Spleen (tissue), 11 donors: ENCODE data around the gene ABRAXAS1. TPM values are rescaled to one million over a fixed set of nuclear protein-coding genes. Genes with fewer than 3 reads are reported as not detected.
A peak's percentile ranks its signal among the peaks of the same experiment; 100 is the strongest.
"Not testable (repeated sequence)": the region's sequence is repeated elsewhere in the genome, so short reads cannot be mapped to it uniquely, and the experiment has no call there.

ENCODE experiments used
- DNase-seq: peaks from one replicate; pipeline ENCODE4 v3.0.0-alpha.2; 2020
- H3K27ac ChIP-seq, 8 donors: fragments of 200-600 bp; sonication (generic) in 7 of 8; 1 replicate in 4 of 8; 2 replicates in 4 of 8; pipeline versions ENCODE4 v1.5.0 to v1.8.0; 2016 to 2021; ENCODE audit warnings: inconsistent platforms in 4 of 8, mild to moderate bottlenecking in 4 of 8, moderate library complexity in 1 of 8
- H3K27me3 ChIP-seq, 7 donors: fragments of 200-600 bp; sonication (generic) in 6 of 7; replicated peaks in 1 of 7; 1 replicate in 4 of 7; 2 replicates in 3 of 7; pipeline versions ENCODE4 v1.5.0 to v1.8.0; 2016 to 2021; ENCODE audit warnings: inconsistent platforms in 3 of 7, mild to moderate bottlenecking in 1 of 7
- H3K36me3 ChIP-seq, 6 donors: fragments of 200-600 bp; sonication (generic) in 5 of 6; 1 replicate in 4 of 6; 2 replicates in 2 of 6; pipeline versions ENCODE4 v1.5.0 to v1.8.0; 2016 to 2021; ENCODE audit warnings: inconsistent platforms in 2 of 6
- H3K4me1 ChIP-seq, 6 donors: fragments of 200-600 bp; sonication (generic) in 5 of 6; 1 replicate in 3 of 6; 2 replicates in 3 of 6; pipeline versions ENCODE4 v1.5.0 to v1.8.0; 2016 to 2021; ENCODE audit warnings: inconsistent platforms in 3 of 6
- H3K4me3 ChIP-seq, 8 donors: fragments of 200-600 bp; sonication (generic) in 7 of 8; 1 replicate in 4 of 8; 2 replicates in 4 of 8; pipeline versions ENCODE4 v1.5.0 to v1.8.0; 2016 to 2021; ENCODE audit warnings: inconsistent platforms in 4 of 8, mild to moderate bottlenecking in 4 of 8, moderate library complexity in 2 of 8
- H3K9me3 ChIP-seq, 8 donors: fragments of 200-600 bp; sonication (generic) in 7 of 8; 1 replicate in 4 of 8; 2 replicates in 4 of 8; pipeline versions ENCODE4 v1.5.0 to v1.8.0; 2016 to 2021; ENCODE audit warnings: inconsistent platforms in 4 of 8
- CTCF ChIP-seq, 11 experiments: fragments of 200-600 bp in 7 of 11; fragments of 450-650 bp in 4 of 11; sonication (generic) in 4 of 11; IDR thresholded peaks in 8 of 11; conservative IDR thresholded peaks in 3 of 11; 1 replicate in 7 of 11; 2 replicates in 4 of 11; pipeline versions ENCODE4 v1.4.0 to v1.8.0; 2016 to 2021; ENCODE audit warnings: antibody characterized with exemption in 11 of 11, inconsistent platforms in 4 of 11, mild to moderate bottlenecking in 1 of 11
- POLR2A ChIP-seq, 3 donors: fragments of 450-650 bp; IDR thresholded peaks; one replicate each; pipeline ENCODE4 v1.5.1; 2017; ENCODE audit warnings: antibody characterized with exemption in 3 of 3, mild to moderate bottlenecking in 1 of 3
- POLR2AphosphoS5 ChIP-seq, 3 donors: sonication (generic); formaldehyde crosslinking; IDR thresholded peaks; one replicate each; pipeline ENCODE4 v1.5.1; 2017; ENCODE audit warnings: antibody characterized with exemption in 3 of 3
- WGBS, 5 donors: extraction: QIAGEN DNeasy Blood & Tissue Kit in 3 of 5; methylation state at CpG; one replicate each; pipeline versions ENCODE4 v1.1.5 to v1.1.7; 2013 to 2018; 5-methylcytosine and 5-hydroxymethylcytosine counted together
- intact Hi-C: fragments of 100-400 bp; cut with DNase I; formaldehyde crosslinking; loops from one replicate; pipeline ENCODE4 v1.15.0; 2023; ENCODE audit warnings: low total_unique reads
- polyA plus RNA-seq, 3 donors: library from polyadenylated mRNA; stranded (reverse); fragments of 200-250 nt; gene quantifications; one replicate each; pipeline ENCODE4 v1.2.1, GENCODE V29; 2013
- total RNA-seq, 7 donors: library from RNA; depleted of rRNA in 3 of 7; stranded (reverse); fragments of >200 nt in 3 of 7; fragmentation: NEBNext Ultra II Directional in 4 of 7; extraction: Animal tissue kit (Norgen Biotek cat#: 25700) in 4 of 7; gene quantifications; one replicate each; pipeline versions ENCODE4 v1.1.0 to v1.2.1, GENCODE V29; 2016 to 2021
- donor health status: healthy with polysubstance abuse.
- donor health status: DM: no; HTN: no; CAD: no; lungs with moderate emphysema.
- donor health status: DM: no; HTN: no; CAD: no.
- donor health status: Bipolar disorder and iron deficiency.
- donor health status: healthy.
- donor health status: DM: no; HTN: no; CAD: no.
- donor health status: DM: yes; HTN: yes; CAD: no.

Gene ABRAXAS1
- total and polyA plus RNA-seq, 10 donors, result 5.7 to 18.2 (median 11.0) TPM

GRCh38 chr4:83516042-83516772, 31.3 kb upstream of the ABRAXAS1 start:
- no peaks in the 10 kb centered on the region for H3K9me3 ChIP-seq
- WGBS, 5 donors, result 58 to 90% (median 75%) methylated on average over 3 of the region's 3 CpGs
- H3K36me3 ChIP-seq, result no peaks in the 10 kb centered on the region
- no peak overlapping the region for H3K27ac ChIP-seq
- H3K27me3 ChIP-seq, result no peaks in the 10 kb centered on the region
- no peak overlapping the region for H3K4me3 ChIP-seq
- TF ChIP-seq POLR2AphosphoS5 (IDR thresholded peaks at IDR 0.05), result no peak
- TF ChIP-seq POLR2A (IDR thresholded peaks at IDR 0.05), result no peak
- TF ChIP-seq CTCF (IDR thresholded peaks at IDR 0.05 in 8 of 11, conservative IDR thresholded peaks at IDR 0.05 in 3 of 11), result no peak
- intact Hi-C loops, result no loop called here
- H3K4me1 ChIP-seq, result no peaks in the 10 kb centered on the region
- no peak for DNase-seq

GRCh38 chr4:83510442-83510841, 25.5 kb upstream of the ABRAXAS1 start:
- Histone ChIP-seq H3K36me3 (no peaks in the 10 kb centered on the region), H3K27ac (no peak overlapping the region), H3K4me3 (no peak overlapping the region), H3K9me3 (no peaks in the 10 kb centered on the region), H3K27me3 (no peaks in the 10 kb centered on the region), H3K4me1 (no peaks in the 10 kb centered on the region)
- WGBS, 5 donors, result 72 to 94% (median 86%) methylated on average over 4 of the region's 4 CpGs
- intact Hi-C loops, result loop anchor here (5.0 kb wide), 1 partner anchor 127 kb away; no protein-coding TSS in a partner anchor
- TF ChIP-seq POLR2AphosphoS5 (IDR thresholded peaks at IDR 0.05) (no peak), CTCF (IDR thresholded peaks at IDR 0.05 in 8 of 11, conservative IDR thresholded peaks at IDR 0.05 in 3 of 11) (no peak), POLR2A (IDR thresholded peaks at IDR 0.05) (no peak)
- DNase-seq, result no peak

- DNase-seq, result peak; percentile 81
- intact Hi-C loops, result not testable (repeated sequence)
Measured at GRCh38 chr4:83509156-83509585, 24.3 kb upstream of the ABRAXAS1 start.

More at GRCh38 chr4:83509156-83509585, 24.3 kb upstream of the ABRAXAS1 start:
- H3K27me3 ChIP-seq, H3K9me3 ChIP-seq, H3K4me1 ChIP-seq, H3K4me3 ChIP-seq, H3K36me3 ChIP-seq, H3K27ac ChIP-seq: not testable (repeated sequence)
- TF ChIP-seq CTCF (IDR thresholded peaks at IDR 0.05 in 8 of 11, conservative IDR thresholded peaks at IDR 0.05 in 3 of 11), result peak; percentile 34 to 86 (median 80)
- WGBS, 5 donors, result 56 to 79% (median 63%) methylated on average over 3 of the region's 3 CpGs
